Inferior parietal cortex (tissue), 1 donor: Measurements from ENCODE around the gene KRTAP4-6.
"Not testable (repeated sequence)": the region's sequence is repeated elsewhere in the genome, so short reads cannot be mapped to it uniquely, and the experiment has no call there.

Experiments
- DNase-seq: peaks from one replicate; pipeline ENCODE4 v3.0.0-alpha.2; 2016; ENCODE audit errors: extremely low spot score

KRTAP4-6 gene

DNA sequence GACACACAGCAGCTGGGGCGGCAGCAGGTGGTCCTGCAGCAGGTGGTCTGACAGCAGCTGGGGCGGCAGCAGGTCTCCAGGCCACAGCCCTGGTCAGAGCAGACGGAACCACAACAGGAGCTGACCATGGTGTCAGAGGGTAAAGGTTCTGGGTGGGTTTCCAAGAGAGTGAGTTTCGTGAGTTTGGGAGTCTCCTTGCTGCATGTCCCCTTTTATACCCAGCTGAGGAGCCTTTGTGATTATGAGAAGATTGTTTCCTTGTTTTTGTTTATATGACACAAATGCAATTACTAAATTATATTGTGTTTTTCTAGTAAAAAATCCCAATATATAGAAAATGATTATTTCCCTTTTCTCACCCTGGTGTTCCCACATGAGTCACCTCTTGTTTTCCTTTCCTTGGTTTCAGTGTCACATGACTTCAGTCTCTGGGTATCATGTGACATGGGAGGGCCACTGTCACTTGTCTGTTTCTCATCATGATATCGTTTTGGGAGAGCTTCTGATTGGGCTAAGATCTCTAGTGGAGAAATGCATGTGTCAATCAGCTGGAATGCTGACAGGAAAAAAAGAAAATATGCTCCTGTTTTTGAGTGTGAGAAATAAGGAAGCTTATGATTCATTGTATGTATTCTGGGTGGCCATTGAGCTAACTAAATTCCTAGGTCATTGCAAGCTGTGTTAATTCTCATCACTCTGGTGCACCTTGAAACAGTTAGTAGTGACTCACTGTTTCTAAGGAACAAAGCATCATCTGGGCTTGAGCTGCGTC lies at the start of gene KRTAP4-6:
Gene KRTAP4-6 (minus strand): TSS at position 185 of the 772 bp plus-strand sequence. CDS start 57 bp downstream, at position 128.
- no peak for DNase-seq

DNA sequence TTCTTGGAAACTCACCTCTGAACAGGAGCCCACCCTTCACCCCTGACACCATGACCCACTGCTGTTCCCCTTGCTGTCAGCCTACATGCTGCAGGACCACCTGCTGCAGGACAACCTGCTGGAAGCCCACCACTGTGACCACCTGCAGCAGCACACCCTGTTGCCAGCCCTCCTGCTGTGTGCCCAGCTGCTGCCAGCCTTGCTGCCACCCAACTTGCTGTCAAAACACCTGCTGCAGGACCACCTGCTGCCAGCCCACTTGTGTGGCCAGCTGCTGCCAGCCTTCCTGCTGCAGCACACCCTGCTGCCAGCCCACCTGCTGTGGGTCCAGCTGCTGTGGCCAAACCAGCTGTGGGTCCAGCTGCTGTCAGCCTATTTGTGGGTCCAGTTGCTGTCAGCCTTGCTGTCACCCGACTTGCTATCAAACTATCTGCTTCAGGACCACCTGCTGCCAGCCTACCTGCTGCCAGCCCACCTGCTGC lies 49.5 kb upstream of the KRTAP4-6 start, which contains the start of gene KRTAP9-1:
Gene KRTAP9-1 (plus strand): TSS at position 51 of the 482 bp plus-strand sequence. CDS start 0 bp downstream, at position 51.
- not testable (repeated sequence) for DNase-seq

DNA sequence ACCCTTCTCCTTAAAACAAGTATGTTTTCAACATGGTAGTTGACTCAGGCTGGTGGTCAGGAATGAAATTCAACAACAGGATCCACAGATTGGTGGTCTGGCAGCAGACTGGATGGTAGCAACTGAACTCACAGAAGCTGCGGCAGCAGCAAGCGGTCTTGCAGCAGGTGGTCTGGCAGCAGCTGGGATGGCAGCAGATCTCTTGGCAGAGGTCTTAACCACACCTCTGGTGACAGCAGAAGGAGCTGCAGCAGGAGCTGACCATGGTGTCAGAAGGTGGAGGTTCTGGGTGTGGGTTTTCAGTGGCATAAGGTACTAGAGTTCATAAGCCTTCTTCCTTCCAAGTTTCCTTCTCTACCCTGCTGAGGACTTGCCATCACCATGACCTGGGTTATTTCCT lies 46.5 kb upstream of the KRTAP4-6 start:
- no peak for DNase-seq

GRCh38 chr17:41185001-41185400 lies 44.7 kb upstream of the KRTAP4-6 start:
- no peak for DNase-seq

- no peak for DNase-seq
Observed at GRCh38 chr17:41184480-41184961, 44.2 kb upstream of the KRTAP4-6 start, which contains the start of gene KRTAP4-1. Gene KRTAP4-1 (minus strand): TSS chr17:41184911. CDS start chr17:41184854, 57 bp downstream.

DNA sequence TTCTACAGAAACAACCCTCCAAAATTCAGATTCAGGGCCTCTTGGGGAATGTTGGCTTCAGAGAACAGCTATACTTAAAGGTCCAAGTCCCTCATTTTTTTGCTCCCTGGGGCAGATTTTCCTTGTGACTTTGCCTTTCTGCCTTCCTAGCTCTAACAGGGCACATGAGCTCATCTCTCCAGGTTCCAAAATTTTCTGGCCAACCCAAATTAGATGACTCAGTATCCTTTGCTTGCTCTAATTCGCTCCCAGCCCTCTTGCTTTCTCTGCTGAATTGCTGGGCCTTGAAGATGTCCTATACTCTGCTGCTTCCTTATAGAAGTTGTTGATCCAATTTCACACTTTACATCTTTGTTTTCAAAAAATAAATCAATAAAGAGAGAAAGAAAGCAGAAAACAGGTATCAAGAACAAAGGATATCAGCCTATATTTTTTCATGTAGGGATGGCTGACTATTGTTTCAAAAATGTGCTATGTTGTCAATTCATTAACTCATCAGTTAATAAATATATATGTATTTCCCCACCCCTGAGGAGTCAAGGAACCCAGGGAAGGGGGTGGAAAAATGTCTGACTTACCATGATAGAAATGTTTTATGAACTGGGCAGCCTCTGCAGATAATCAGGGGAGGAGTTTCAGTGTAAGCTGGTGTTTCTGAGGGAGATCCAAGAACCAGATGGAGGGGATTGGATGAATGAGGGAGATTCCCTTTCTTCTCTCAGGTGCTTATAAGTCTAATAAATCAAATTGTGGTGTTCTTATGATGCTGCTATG lies 38.7 kb upstream of the KRTAP4-6 start:
- no peak for DNase-seq

GRCh38 chr17:41178341-41178740 lies 38.0 kb upstream of the KRTAP4-6 start:
- DNase-seq: no peak

DNA sequence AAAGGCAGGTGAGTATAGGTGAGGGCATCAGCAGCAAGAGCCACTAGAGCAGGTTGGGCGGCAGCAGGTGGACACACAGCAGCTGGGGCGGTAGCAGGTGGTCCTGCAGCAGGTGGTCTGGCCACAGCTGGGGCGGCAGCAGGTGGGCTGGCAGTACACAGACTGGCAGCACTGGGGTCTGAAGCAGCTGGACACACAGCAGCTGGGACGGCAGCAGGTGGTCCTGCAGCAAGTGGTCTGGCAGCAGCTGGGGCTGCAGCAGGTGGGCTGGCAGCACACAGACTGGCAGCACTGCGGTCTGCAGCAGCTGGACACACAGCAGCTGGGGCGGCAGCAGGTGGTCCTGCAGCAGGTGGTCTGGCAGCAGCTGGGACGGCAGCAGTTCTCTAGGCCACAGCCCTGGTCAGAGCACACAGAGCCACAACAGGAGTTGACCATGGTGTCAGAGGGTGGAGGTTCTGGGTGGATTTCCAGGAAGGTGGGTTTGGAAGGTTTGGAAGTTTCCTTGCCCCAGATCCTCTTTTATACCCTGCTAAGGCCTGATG lies 37.5 kb upstream of the KRTAP4-6 start, which contains the start of gene KRTAP4-2:
Gene KRTAP4-2 (minus strand): TSS at position 495 of the 545 bp plus-strand sequence. CDS start 57 bp downstream, at position 438.
- no peak for DNase-seq

- DNase-seq: no peak
Observed at GRCh38 chr17:41176744-41177387, 36.5 kb upstream of the KRTAP4-6 start.

GRCh38 chr17:41171886-41172285 lies 31.5 kb upstream of the KRTAP4-6 start:
- DNase-seq: no peak

DNA sequence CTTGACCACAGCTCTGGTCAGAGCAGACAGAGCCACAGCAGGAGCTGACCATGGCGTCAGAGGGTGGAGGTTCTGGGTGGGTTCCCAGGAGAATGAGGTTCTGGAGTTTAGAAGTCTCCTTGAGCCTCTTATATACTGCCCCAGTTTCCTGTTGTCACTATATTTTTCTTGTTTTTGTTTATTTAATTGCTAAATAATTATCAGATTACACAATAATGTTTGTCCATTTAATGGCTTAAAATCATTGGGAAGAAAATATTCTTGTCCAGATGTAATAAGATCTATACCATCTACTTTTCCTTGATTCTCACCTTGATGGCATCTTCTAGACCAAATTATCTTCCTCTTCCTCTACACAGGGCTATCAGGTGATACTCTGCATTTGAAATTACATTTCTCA lies 27.8 kb upstream of the KRTAP4-6 start, which contains the start of gene KRTAP4-3:
Gene KRTAP4-3 (minus strand): TSS at position 101 of the 400 bp plus-strand sequence. CDS start 49 bp downstream, at position 52.
- DNase-seq: no peak

DNA sequence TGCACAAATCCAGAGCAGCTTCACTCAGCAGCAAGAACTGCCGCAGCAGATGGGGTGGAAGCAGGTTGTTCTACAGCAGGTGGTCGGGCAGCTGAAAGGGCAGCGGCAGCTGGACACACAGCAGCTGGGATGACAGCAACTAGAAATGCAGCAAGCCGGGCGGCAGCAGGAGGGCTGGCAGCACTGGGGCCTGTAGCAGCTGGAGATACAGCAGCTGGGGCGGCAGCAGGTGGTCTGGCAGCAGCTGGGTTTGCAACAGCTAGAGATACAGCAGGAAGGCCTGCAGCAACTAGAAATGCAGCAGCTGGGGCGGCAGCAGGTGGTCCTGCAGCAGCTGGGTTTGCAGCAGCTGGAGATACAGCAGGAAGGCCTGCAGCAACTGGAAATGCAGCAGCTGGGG lies 27.2 kb upstream of the KRTAP4-6 start:
- DNase-seq: no peak

GRCh38 chr17:41163828-41164227 lies 23.5 kb upstream of the KRTAP4-6 start:
- DNase-seq: no peak

GRCh38 chr17:41160648-41161047 lies 20.3 kb upstream of the KRTAP4-6 start, which contains the start of gene KRTAP4-4:
Gene KRTAP4-4 (minus strand): TSS chr17:41160748. CDS start chr17:41160691, 57 bp downstream.
- DNase-seq: no peak

DNA sequence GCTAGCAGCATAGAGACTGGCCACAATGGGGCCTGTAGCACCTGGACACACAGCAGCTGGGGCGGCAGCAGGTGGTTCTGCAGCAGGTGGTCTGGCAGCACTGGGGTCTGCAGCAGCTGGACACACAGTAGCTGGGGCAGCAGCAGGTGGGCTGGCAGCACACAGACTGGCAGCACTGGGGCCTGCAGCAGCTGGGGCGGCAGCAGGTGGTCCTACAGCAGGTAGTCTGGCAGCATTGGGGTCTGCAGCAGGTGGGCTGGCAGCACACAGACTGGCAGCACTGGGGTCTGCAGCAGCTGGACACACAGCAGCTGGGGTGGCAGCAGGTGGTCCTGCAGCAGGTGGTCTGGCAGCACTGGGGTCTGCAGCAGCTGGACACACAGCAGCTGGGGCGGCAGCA lies 19.8 kb upstream of the KRTAP4-6 start:
- not testable (repeated sequence) for DNase-seq

- no peak for DNase-seq
Observed at GRCh38 chr17:41153856-41154255, 13.5 kb upstream of the KRTAP4-6 start.

DNA sequence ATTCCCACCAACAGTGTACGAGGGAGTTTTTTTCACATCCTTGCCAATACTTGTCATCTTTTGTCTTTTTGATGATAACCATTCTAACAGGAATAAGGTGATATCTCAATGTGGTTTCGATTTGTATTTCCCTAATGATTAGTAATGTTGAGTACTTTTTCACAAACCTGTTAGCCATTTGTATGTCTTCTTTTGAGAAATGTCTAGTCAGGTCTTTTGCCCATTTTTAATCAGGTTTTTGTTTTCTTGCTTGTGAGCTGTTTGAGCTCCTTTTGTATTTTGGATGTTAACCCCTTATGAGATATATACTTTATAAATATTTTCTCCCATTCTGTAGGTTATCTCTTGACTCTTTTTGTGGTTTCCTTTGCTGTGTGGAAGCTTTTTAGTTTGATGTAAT lies 11.2 kb upstream of the KRTAP4-6 start:
- DNase-seq: no peak

- DNase-seq: no peak
Observed at GRCh38 chr17:41150026-41150425, 9.7 kb upstream of the KRTAP4-6 start.

GRCh38 chr17:41149652-41149985 lies 9.3 kb upstream of the KRTAP4-6 start, which contains the start of gene KRTAP4-5:
Gene KRTAP4-5 (minus strand): TSS chr17:41149825. CDS start chr17:41149767, 58 bp downstream.
- DNase-seq: no peak

DNA sequence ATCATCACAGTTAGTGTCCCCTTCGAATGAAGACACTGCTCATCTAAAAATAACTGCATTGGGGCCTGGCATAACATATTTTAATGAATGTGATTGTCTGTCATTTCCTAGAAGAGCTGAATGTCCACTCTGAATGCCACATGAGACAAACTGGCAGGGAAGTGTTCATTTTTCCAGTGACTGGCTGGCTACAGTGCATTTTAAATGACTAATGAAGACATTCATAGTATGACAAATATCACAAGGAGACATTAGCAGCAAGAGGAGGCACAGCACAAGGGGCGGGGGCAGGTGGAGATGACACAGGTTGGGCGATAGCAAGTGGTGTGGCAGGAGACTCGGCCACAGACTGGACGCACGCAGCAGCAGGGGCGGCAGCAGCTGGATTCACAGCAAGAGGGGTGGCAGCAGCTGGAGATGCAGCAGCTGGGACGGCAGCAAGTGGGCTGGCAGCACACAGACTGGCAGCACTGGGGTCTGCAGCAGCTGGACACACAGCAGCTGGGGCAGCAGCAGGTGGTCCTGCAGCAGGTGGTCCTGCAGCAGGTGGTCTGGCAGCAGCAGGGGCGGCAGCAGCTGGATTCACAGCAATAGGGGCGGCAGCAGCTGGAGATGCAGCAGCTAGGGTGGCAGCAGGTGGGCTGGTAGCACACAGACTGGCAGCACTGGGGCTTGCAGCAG lies 8.8 kb upstream of the KRTAP4-6 start:
- DNase-seq: not testable (repeated sequence)
